ENCODE data around the gene SERHL2.
A peak's percentile ranks its signal among the peaks of the same experiment; 100 is the strongest.
"Not testable (repeated sequence)": the region's sequence is repeated elsewhere in the genome, so short reads cannot be mapped to it uniquely, and the experiment has no call there.

SERHL2 gene

DNA sequence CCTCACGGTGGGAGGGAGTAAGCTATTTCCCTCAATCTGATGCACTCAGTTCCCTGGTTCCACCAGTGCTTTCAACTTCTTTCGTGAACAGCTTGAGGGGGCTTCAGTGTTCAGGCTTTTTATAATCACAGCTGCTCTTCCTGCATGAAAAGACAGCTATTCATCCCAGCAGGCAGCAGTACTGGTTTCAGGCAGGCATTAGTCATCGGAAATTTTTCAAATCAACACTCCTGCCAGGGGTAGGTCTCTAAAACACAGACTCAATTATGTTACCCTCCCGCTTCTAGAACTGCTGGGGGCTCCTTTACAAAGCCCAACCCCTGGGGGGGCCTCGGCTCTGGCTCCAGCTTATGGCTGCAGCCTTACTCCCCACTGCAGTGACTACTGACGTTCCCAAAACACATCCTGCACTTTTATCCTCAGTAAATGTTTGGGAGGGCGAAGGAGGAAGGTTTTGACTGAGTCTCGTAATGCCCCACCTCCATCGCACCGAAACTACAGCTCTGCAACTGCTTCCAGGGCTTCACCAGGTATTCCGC, 55.1 kb downstream of the SERHL2 start:
- DNase-seq = no peak

DNA sequence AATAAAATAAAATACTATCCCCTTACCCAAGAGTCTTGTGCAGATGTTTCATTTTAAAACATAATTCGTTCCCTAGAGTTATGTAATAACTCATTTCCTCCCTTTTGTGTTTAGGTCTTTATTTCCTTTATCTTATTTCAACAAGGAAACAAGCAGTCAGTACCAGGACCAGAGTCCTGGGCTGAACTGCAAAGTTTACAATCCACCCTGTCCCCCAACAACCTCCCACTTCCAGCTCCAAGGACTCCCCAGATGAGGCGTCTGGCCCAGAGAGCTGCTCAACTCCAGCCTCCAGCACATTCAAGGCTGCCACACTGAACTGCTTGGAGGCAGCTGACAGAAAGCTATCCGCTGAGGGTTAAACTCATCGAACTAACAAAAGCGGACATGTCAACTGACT, 56.4 kb downstream of the SERHL2 start:
- DNase-seq = no peak

DNA sequence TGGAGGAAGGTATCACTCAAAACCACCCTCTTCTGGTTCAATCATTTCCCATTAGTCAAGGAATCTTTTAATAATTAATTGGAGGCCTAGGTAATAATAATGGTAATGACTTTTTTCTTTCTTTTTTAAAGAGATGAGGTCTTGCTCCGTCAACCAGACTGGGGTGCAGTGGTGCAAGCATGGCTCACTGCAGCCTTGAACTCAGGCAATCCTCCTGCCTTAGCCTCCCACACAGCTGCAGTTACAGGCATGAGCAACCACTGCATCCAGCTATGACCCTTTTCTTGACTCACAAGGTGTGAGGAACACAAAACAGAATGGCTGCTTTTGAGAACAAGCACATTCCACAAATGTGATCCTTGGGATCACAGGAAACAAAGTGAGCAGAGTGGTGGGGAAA, 57.3 kb downstream of the SERHL2 start:
- DNase-seq = no peak

DNA sequence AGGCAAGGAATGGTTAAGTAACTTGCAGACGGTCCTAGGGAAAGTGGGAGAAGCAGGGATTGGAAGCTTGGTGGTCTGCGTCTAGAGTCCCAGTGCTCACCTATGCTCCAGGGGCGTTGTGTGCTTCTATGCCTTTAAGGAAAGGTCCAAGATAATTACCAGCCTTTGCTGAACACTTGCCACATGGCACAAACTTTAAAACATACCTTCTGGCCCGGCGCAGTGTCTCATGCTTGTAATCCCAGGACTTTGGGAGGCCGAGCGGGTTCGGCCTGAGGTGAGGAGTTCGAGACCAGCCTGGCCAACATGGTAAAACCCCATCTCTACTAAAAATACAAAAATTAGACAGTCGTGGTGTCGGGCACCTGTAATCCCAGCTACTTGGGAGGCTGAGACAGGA, 58.6 kb downstream of the SERHL2 start:
- no peak for DNase-seq

DNA sequence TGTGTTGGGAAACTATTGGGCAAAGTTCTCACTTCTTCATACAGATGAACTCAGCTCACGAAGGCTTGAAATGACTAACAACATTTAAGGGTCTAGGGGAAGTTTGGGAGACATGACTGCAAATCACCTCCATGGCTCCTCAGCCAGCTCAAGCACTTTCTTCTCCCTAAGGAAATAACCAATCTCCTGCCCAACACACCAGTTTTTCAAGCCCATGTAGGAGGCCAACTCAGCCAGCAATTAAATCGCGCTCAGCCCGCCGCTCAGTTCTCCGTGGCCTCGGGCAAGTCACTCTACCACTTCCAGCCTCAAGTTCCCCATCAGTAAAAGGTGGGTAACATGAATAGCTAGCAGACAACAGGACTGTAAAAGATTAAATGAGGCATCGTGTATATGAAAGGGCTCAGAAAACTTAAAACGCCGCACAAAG, 60.1 kb downstream of the SERHL2 start:
- DNase-seq = no peak

DNA sequence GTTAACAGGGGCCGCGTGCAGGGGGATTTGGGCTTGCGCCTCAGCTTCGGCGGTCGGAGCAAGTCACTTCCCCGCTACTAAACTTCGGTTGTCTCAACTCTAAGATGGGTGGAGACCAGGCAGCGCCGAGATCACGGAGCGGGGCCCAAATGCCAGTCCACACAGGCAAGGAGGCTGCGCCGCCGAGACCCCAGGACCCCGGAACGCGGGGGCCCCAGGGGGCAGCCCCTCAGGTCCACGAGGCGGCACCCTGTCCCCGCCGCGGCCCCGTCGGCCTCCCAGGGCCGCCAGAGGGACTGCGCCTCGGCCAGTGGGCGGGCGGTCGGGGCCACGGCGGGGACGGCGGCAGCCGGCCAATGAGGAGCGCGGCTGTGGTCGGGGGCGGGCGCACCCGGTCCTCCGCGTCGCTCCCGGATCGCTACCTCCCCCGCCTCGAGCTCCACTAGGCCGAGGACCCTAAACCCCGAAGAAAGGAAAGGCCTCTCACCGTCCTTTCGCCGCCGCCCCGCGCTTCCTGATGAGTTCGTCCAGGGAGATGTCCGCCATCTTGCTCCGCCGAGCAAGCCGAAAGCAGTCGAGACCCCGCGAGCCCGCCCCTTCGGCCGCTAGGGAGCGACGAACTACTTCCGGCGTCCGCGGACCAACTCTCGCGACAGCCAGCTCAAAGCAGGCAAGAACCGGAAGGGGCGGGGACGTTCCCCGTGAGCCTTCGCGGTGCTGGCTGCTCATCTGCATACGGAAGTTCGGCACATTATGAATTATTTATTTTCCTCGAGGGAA, 60.7 kb downstream of the SERHL2 start, which contains the start of gene POLDIP3:
POLDIP3 (minus strand) TSS at position 572 of the 780 bp plus-strand sequence; CDS start at position 546, 26 bp downstream.
- DNase-seq = peak; percentile 99

DNA sequence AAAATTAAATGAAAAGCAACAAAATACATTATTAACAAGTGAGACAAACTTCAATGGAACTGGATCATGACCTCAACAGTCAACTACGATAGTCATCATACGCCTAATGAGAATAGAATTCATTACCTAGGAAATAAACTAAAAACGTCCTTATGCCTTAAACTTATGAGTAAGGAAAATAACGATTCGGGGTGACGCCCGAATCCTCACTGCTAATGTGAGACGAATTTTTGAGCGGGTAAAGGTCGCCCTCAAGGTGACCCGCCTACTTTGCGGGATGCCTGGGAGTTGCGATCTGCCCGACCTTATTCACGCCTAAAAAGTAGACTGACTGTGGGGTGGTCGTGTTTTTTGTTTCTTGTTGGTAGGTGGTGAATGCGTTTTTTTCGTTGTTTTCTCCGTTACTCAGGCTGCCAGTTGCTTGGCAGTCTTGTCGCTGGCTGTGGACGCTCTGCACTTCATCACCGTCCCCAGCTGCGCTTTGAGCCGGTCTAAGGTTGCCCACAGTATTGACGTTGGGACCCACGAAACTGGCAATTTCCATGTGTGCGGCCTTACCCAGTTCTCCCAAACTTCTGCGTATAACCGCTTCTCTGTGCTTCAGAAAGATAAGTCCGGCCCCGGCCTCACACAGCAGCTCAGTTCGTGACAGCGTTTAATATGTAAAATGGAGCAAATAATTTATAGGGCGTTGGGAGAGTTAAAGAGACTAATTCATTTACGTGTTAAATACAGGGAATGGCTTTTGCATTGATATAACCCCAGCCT, 61.5 kb downstream of the SERHL2 start:
- peak; percentile 96 for DNase-seq

DNA sequence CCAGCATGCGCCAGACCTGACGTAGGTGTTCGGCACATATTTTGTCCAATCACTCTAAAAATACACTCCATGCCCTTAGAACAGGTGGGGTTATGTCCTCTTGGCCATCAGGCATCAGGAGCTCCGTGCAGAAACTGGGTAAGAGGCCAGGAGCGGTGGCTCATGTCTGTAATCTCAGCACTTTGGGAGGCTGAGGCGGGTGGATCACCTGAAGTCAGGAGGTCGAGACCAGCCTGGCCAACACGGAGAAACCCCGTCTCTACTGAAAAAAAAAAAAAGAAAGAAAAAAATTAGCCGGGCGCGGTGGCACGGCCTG, 62.1 kb downstream of the SERHL2 start:
- not testable (repeated sequence) for DNase-seq

DNA sequence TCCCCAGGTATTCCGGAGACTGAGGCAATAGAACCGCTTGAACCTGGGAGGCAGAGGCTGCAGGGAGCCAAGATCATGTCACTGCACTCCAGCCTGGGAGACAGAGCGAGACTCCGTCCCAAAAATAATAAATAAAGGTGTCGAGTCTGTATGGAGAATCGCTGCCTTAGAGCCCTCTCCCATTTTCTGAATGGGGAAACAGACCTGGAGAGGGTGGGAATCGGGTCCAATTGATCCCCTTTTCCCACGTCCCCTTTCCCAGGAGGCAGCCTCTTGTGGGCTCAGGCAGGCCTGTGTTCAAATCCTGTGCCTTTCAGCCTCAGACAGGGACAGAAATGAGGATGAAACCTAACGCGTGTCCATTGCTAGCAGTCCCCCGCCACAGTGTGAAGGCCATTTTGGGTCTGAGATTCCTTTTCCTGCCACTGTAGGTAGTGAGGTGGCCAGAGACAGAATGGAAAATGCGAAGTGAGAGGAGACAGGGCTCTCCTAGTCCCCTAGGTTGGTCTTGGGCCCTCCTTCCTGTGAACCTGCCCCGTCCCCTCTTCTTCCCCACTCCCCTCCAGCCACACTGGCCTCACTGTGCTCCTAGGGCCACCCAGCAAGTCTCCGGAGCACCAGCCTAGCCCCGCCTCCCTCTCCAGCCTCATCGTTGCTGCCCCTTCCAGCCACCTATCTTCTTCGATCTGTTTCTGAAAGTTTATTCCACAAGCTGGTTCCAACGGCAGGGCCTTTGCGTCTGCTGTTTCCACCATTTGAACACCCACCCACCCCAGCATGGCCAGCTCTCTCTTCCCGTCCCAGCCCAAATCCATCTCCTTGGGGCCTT, 63.6 kb downstream of the SERHL2 start:
- DNase-seq = peak; percentile 44

DNA sequence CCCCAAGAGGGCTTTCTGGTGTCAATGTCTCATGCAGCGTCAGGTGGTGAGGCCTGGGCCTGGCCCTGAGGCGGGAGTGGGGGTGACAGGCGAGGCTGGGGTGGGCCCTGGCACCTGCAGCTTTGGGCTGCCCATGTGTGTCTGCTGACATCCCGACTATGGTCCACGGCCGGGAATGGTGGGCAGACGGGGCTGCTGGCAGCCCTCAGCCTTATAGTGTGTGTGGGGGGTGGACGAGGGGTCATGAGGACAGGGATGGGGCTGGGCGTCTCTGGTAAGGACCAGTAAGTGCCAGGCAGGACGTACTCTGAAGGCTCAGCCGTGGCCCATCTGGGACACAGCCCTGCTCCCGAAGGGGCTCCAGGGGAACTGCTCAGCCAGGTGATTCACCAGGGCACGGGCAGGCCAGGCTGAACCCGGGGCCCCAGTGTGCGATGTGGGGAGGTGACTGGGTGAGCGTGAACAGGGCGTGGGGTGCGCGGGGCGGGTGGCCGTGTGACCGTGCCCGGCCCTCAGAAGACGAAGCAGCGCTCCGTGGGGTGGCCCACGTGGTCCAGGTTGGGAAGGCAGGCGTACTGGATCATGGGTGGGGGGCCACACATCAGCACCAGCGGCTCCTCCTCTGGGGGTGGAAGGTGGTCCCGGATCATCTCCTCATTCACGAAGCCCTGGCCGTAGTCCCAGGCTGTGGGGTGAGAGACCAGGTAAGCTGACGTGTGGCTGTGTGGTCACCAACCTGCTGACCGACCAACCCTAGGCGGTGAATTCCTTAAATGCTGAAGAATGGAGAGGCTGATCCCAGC, 65.7 kb downstream of the SERHL2 start:
- DNase-seq = peak; percentile 42

DNA sequence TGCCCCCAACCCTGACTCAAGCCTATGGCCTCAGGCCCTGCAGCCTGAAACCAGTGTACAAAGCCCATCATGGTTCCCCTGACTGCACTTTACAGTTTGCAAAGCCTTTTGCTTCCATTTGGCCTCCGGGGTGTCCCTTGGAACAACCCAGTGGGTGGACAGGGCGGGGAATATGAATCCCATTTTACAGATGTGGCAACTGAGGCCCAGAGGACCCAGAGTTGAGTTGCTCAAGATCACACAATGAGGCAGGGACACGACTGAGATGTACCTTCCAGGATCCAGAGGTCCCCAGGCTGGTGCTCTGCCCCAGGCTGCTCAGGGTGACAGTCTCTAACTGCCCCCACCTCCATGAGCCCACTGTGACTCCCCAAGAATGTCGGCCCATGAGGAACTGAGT, 66.3 kb downstream of the SERHL2 start:
- DNase-seq = no peak

DNA sequence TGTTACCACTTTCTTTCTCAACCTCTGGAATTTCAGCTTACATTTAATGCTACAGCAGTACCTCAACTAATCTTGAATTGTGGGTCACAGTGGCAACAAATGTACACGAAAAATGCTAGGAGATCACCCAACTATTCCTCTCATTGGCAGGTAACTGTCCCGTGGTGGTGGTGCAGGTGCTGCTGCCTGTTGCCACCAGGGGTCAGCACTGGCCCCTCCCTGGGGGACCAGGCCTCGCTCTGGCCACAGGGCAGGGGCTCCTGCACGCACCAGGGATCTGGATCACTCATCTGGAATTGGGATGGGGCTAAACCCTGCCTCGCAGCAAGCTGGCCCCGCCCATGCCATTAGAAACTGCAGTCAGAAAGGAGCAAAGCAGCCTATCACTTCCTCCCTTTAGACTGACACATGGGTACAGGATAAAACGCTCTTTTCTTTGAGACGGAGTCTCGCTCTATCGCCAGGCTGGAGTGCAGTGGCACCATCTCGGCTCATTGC, 67.8 kb downstream of the SERHL2 start:
- peak; percentile 65 for DNase-seq

DNA sequence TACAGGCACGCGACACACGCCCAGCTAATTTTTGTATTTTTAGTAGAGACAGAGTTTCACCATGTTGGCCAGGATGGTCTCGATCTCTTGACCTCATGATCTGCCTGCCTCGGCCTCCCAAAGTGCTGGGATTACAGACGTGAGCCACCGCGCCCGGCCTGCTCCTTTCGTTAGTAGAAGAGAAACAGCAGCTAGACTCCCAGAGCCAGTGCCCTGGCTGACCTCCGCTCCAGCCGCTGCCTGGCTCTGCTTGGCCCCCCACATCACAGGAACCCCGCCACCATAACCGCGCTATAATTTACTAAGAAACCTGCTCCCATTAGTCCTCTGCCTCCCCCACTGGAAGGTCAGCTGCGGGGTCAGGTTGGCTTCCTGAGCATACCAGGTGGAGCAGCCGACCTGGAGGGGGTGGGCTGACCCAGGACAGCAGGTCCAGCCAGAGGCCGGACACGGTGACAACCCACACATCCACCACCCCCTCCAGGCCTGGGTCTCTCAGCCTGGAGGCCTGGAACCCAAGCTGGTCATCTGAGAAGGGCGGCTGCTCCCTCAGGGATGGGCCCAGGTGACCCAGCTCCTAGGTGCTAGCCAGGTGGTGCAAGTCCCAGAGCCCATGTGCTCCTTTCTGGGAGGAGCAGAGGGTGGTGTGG, 68.4 kb downstream of the SERHL2 start:
- peak; percentile 17 for DNase-seq

DNA sequence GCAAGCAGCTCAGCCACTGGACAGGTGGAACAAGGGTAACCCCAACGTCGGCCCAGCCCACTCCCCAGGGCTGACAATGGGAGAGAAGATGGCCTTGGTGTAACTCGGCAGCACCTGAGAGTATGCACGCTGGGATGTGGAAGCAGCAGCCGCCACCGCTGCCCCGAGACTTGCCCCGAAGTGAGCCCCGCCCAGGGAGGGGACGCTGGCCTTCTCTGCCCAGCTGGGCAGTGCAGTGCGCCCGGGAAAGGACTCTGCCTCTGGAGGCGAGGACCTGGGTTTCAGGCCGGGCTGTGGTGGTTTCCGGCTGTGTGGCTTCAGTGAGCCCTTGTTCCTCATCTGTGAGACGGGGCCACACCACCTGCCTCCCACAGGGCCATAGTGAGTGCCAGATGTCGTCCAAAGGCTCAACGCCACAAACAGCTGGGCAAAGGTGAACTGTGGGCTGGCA, 69.6 kb downstream of the SERHL2 start:
- DNase-seq = peak; percentile 34

Data from right hindlimb (tissue), 1 donor.